ENCODE data around the gene BOD1L1.

The BOD1L1 gene

GRCh38 chr4:13605330-13605729, 22.2 kb downstream of the BOD1L1 start:
- no peak for TF ChIP-seq EZH2 (IDR thresholded peaks at IDR 0.05; ENCODE audit: borderline replicate concordance, low read length)
- TF ChIP-seq, protein P1, sequence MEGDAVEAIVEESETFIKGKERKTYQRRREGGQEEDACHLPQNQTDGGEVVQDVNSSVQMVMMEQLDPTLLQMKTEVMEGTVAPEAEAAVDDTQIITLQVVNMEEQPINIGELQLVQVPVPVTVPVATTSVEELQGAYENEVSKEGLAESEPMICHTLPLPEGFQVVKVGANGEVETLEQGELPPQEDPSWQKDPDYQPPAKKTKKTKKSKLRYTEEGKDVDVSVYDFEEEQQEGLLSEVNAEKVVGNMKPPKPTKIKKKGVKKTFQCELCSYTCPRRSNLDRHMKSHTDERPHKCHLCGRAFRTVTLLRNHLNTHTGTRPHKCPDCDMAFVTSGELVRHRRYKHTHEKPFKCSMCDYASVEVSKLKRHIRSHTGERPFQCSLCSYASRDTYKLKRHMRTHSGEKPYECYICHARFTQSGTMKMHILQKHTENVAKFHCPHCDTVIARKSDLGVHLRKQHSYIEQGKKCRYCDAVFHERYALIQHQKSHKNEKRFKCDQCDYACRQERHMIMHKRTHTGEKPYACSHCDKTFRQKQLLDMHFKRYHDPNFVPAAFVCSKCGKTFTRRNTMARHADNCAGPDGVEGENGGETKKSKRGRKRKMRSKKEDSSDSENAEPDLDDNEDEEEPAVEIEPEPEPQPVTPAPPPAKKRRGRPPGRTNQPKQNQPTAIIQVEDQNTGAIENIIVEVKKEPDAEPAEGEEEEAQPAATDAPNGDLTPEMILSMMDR (IDR thresholded peaks at IDR 0.05; ENCODE audit: low read length) = no peak
- Histone ChIP-seq H3K9ac (ENCODE audit: low read length) (no peak overlapping the region), H3K36me3 (ENCODE audit: insufficient read depth, low read length) (peaks cover 63% of the 10 kb centered on the region), H3K27ac (ENCODE audit: low read depth, low read length, poor library complexity, severe bottlenecking) (no peak overlapping the region), H3K27me3 (ENCODE audit: insufficient read depth, low read length) (no peaks in the 10 kb centered on the region), H3K9me3 (ENCODE audit: low read length) (no peaks in the 10 kb centered on the region), H3K79me2 (ENCODE audit: insufficient read depth, low read length) (no peaks in the 10 kb centered on the region), H3F3A (ENCODE audit: insufficient read depth, low read length) (no peaks in the 10 kb centered on the region), H3K9me2 (ENCODE audit: low read depth, low read length) (no peaks in the 10 kb centered on the region), H3K4me2 (ENCODE audit: low read length) (no peak overlapping the region), H2AFZ (ENCODE audit: low read length) (no peak overlapping the region), H4K20me1 (ENCODE audit: insufficient read depth, low read length) (no peaks in the 10 kb centered on the region), H3K4me3 (ENCODE audit: low read depth, low read length, poor library complexity, severe bottlenecking) (no peak overlapping the region), H3K4me1 (ENCODE audit: insufficient read depth, low read length, severe bottlenecking) (no peaks in the 10 kb centered on the region)

DNA sequence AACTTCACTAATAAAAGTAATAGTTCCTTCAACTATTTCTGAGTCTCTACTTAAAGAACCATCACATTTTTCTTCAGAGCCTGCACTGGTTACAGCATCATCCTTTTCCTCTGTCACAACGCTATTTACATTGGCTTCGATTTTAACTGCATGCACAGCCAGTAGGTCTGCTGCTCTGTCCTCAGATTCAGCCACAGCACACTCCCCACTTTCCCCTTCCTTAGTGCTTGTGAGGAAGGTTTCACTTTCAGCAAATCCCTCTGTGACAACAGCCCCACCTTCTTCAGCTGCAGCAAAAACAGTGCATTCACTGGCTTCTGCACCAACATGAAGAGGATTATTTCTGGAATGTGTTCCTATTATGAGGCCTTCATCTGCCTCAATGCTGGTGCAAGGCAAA, 25.7 kb downstream of the BOD1L1 start:
- Histone ChIP-seq H3K4me3 (ENCODE audit: low read depth, low read length, poor library complexity, severe bottlenecking) (no peak overlapping the region), H3K9ac (ENCODE audit: low read length) (no peak overlapping the region), H3K4me1 (ENCODE audit: insufficient read depth, low read length, severe bottlenecking) (no peaks in the 10 kb centered on the region), H3K36me3 (ENCODE audit: insufficient read depth, low read length) (peaks cover 55% of the 10 kb centered on the region), H4K20me1 (ENCODE audit: insufficient read depth, low read length) (no peaks in the 10 kb centered on the region), H3K27ac (ENCODE audit: low read depth, low read length, poor library complexity, severe bottlenecking) (no peak overlapping the region), H3K4me2 (ENCODE audit: low read length) (no peak overlapping the region), H3K9me3 (ENCODE audit: low read length) (no peaks in the 10 kb centered on the region), H3F3A (ENCODE audit: insufficient read depth, low read length) (no peaks in the 10 kb centered on the region), H2AFZ (ENCODE audit: low read length) (no peak overlapping the region), H3K79me2 (ENCODE audit: insufficient read depth, low read length) (no peaks in the 10 kb centered on the region), H3K27me3 (ENCODE audit: insufficient read depth, low read length) (no peaks in the 10 kb centered on the region), H3K9me2 (ENCODE audit: low read depth, low read length) (no peaks in the 10 kb centered on the region)
- no peak for TF ChIP-seq EZH2 (IDR thresholded peaks at IDR 0.05; ENCODE audit: borderline replicate concordance, low read length)
- TF ChIP-seq, protein P1 (IDR thresholded peaks at IDR 0.05; ENCODE audit: low read length) = no peak

DNA sequence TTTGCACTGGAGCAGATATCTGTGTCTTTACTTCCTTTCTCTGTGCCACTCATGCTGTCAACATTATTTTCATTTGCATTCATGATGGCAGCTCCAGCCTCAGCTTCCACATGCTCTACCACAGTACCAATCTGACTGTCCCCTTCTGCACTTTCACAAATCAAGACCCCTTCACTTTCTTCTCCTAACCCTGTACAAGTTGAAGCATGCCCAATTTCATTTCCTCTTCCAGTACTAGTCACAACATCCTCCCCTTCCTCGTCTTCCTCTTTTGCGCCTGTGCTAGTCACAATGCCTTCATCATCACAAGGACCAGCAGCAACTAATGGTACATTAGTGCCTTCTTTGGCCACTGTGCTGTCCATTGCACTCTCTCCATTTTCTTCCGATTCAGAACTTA, 26.5 kb downstream of the BOD1L1 start:
- Histone ChIP-seq H3K27me3 (ENCODE audit: insufficient read depth, low read length) (no peaks in the 10 kb centered on the region), H3K4me3 (ENCODE audit: low read depth, low read length, poor library complexity, severe bottlenecking) (no peak overlapping the region), H3K27ac (ENCODE audit: low read depth, low read length, poor library complexity, severe bottlenecking) (no peak overlapping the region), H3K9me2 (ENCODE audit: low read depth, low read length) (no peaks in the 10 kb centered on the region), H3K36me3 (ENCODE audit: insufficient read depth, low read length) (peaks cover 51% of the 10 kb centered on the region), H2AFZ (ENCODE audit: low read length) (no peak overlapping the region), H3F3A (ENCODE audit: insufficient read depth, low read length) (no peaks in the 10 kb centered on the region), H3K9me3 (ENCODE audit: low read length) (no peaks in the 10 kb centered on the region), H4K20me1 (ENCODE audit: insufficient read depth, low read length) (no peaks in the 10 kb centered on the region), H3K4me1 (ENCODE audit: insufficient read depth, low read length, severe bottlenecking) (no peaks in the 10 kb centered on the region), H3K79me2 (ENCODE audit: insufficient read depth, low read length) (no peaks in the 10 kb centered on the region), H3K9ac (ENCODE audit: low read length) (no peak overlapping the region), H3K4me2 (ENCODE audit: low read length) (no peak overlapping the region)
- TF ChIP-seq, protein P1 (IDR thresholded peaks at IDR 0.05; ENCODE audit: low read length) = no peak
- no peak for TF ChIP-seq EZH2 (IDR thresholded peaks at IDR 0.05; ENCODE audit: borderline replicate concordance, low read length)
